GM19025 (cell line): Measurements from ENCODE around the gene DNM3.

Experiments used
- ATAC-seq: cut with Tn5 transposase; IDR thresholded peaks from one replicate; pipeline ENCODE4 v1.9.1; 2021; ENCODE audit warnings: mild to moderate bottlenecking, low read depth, moderate library complexity; ENCODE audit not compliant: unreplicated experiment

Gene DNM3

GRCh38 chr1:171966426-171967220 is 125.3 kb downstream of the DNM3 start:
- no peak for ATAC-seq

GRCh38 chr1:171969226-171969625 is 127.9 kb downstream of the DNM3 start:
- no peak for ATAC-seq

- ATAC-seq = no peak
Observed at GRCh38 chr1:171969813-171970212, 128.5 kb downstream of the DNM3 start.

- ATAC-seq = no peak
Observed at GRCh38 chr1:171972846-171973245, 131.5 kb downstream of the DNM3 start.

GRCh38 chr1:171973421-171973820 is 132.1 kb downstream of the DNM3 start:
- ATAC-seq = no peak

- no peak for ATAC-seq
Observed at GRCh38 chr1:171981303-171981702, 140.0 kb downstream of the DNM3 start.

GRCh38 chr1:171983584-171983983 is 142.3 kb downstream of the DNM3 start:
- no peak for ATAC-seq

GRCh38 chr1:171984262-171984661 is 143.0 kb downstream of the DNM3 start:
- no peak for ATAC-seq

GRCh38 chr1:171984850-171985485 is 143.7 kb downstream of the DNM3 start:
- ATAC-seq = no peak

GRCh38 chr1:171985639-171986038 is 144.3 kb downstream of the DNM3 start:
- no peak for ATAC-seq

GRCh38 chr1:171988243-171988885 is 147.1 kb downstream of the DNM3 start:
- ATAC-seq = no peak

- ATAC-seq = no peak
Observed at GRCh38 chr1:171990371-171990770, 149.1 kb downstream of the DNM3 start.

- ATAC-seq = no peak
Observed at GRCh38 chr1:171994293-171994692, 153.0 kb downstream of the DNM3 start.

GRCh38 chr1:171995573-171995972 is 154.3 kb downstream of the DNM3 start:
- no peak for ATAC-seq

- ATAC-seq = no peak
Observed at GRCh38 chr1:171997936-171998335, 156.6 kb downstream of the DNM3 start.

- ATAC-seq = no peak
Observed at GRCh38 chr1:171998711-171999110, 157.4 kb downstream of the DNM3 start.

- no peak for ATAC-seq
Observed at GRCh38 chr1:171999756-172000155, 158.5 kb downstream of the DNM3 start.

GRCh38 chr1:172001288-172001687 is 160.0 kb downstream of the DNM3 start:
- ATAC-seq = no peak

- ATAC-seq = no peak
Observed at GRCh38 chr1:172002725-172003345, 161.5 kb downstream of the DNM3 start.

GRCh38 chr1:172003766-172004530 is 162.7 kb downstream of the DNM3 start:
- no peak for ATAC-seq
